Measurements from ENCODE around the gene RAD9B.
"Not testable (repeated sequence)": the region's sequence is repeated elsewhere in the genome, so short reads cannot be mapped to it uniquely, and the experiment has no call there.

Gene RAD9B

DNA sequence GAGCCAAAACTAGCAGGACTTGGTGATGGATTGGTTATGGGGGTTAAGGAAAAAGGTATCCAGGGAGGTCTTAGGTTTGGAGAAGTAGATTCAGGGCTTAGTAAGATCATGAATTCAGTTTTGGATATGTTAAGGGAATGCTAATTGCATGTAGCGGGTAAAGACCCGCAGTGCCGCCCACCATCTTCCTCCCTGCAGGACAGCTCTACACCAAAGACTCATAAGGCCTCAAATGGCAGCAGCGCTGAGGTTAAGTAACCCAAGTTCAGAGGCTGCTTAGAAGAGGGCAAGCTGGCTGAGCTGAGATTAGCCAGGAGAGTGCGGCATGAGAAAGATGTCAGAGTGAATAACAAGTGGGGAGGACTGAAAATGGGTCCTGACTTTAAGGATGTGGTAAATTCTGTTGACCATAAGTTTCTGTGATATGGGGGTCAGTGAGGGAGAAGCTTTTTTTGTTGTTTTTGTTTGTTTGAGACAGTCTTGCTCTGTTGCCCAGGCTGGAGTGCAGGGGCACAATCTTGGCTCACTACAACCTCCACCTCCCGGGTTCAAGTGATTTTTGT, 26.2 kb downstream of the RAD9B start:
- DNase-seq = no peak

GRCh38 chr12:110530511-110530910, 28.4 kb downstream of the RAD9B start:
- DNase-seq = no peak

DNA sequence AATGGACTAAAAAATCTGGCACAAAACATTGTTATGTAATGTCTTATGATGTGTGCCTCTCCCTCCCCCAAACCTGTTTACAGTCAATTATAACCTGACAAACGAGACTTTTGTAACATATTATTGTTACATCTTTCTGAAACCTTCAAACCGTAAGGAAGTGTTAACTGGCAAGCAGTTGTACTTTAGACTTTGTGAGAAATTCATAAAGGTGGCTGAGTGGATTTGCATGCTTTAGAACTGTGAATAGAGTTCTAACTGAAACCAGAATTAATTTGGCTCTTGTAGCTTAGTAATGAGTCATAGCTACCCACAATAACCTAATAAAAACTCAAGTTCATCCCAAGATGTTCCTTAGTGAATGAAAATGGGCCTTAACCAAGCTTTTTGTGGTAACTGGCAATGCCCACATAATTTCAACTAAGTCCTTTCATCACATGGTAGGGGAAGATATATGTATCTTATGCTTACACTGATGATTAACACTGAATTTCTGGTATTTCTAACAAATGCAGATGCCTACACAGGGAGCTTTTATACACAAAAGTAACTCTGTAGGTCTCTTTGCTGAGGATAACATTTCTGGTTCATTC, 29.7 kb downstream of the RAD9B start:
- no peak for DNase-seq

DNA sequence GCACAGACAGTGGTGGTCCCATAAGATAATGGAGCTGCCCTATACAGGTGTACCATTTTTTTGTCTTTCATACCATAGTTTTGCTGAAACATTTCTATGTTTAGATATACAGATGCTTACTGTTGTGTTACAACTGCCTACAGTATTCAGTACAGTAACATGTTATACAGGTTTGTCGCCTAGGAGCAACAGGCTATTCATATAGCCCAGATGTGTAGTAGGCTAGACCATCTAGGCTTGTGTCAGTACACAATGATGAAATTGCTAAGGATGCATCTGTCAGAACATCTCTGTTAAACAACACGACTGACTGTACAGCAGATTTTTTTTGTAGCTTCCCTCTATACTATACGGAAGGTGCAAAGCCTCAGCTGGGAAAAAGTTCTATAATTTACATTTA, 30.5 kb downstream of the RAD9B start:
- no peak for DNase-seq

GRCh38 chr12:110533607-110534006, 31.5 kb downstream of the RAD9B start:
- no peak for DNase-seq

DNA sequence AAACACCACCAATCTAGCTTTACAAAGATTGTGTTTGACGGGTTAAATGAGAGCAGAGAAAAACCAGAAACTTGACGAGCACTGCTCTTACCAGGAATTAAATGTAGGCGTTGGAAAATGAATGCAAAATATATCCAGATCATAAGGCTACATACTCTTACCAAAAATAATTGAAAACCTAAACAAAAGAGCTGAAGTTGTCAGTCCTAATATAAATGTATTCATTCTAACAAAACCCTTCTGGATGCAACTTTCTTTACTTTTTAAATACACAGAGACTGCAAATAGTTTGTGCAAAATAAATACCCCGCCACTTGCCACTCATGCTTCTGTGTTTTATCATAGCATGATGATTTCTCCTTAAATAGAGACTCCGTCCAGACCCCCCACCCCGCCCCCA, 32.7 kb downstream of the RAD9B start:
- DNase-seq = no peak

DNA sequence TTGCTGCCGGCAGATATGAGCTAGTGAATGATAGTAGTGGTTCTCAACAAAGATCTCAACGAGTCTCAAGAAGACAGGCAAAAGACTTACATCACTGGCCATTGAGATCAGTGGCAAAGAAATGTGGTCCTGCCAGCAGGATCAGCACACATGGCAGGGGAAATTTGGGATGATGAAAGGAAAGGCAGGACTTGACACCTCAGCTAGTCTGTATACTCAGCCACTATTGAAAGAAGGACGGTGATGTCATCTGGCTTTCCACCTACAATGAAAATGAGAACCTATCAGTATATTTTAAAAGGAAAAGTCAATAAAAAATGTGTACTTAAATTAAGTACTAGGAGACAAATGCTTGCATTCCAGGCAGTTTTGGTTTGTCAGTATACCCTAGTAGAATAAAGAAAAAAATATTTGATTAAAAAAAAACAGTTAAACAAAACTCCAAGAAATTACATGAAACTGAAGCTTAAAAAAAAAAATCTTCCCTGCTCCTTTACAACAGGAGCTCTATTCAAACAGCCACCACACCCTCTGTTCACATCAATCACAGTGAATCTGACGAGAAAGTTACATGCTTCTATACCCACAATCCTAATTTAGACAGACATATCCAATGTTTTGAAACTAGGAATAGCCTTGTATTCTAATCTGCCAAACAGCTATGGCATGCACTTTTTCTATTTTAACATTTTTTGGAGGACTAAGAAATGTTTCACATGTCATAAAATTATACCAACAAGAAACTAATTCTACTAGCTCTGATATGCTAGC, 34.9 kb downstream of the RAD9B start:
- DNase-seq = no peak

- no peak for DNase-seq
These were observed 35.7 kb downstream of the RAD9B start for GRCh38 chr12:110537605-110538409.

GRCh38 chr12:110538869-110539622, 36.9 kb downstream of the RAD9B start:
- DNase-seq = no peak

- no peak for DNase-seq
These were observed 37.9 kb downstream of the RAD9B start for GRCh38 chr12:110540048-110540447.

DNA sequence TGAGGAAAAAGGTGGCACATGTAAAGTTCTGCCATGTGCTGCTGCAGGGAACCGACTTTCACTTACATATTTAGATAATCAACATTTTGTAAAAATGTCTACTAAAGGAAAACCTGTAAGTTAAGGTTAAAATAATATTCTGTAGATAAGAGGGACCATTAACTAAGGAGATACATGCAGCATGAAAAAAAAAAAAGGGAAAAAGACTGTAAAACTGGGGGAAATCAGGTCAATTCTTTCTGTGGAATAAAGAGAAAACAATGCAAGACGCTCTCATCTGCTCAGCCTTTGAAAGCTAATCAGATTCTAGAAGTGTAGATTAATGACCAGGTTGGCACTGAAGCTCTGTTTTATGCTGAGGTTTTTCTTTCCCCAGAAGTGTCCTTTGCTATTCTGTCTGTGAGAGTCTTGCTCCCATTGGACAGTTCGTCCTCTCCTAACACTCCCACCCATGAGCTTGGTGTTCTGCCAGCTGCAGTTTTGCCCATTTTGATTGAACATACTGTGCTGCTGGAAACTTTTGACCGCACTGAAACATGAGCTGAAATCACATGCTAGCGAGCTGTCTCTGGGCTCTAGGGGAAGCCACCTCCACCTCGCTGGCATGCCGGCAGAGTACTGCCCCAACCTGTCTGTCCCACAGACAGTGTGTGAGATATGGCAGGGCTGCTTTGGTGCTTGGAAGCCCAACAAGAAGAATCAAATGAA, 41.3 kb downstream of the RAD9B start:
- peak; percentile 81 for DNase-seq

DNA sequence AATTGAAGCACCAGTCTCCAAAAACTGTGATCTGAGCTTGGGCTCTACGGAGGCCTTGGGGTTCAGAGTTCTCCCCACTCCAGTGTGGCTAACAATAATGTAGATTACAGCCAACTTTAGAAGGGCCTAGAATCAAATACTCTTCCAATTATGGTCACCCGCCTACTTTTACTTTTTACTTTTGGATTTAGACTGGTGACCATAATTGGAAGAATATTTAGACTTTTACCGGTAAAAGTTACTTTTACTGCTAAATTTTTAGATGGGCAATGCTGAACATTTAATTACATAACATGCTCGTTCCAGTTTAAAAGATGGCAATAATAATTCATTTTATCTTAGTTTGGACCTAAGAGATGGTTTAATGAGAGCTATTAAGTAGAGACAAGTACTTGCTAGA, 41.8 kb downstream of the RAD9B start:
- no peak for DNase-seq

- not testable (repeated sequence) for DNase-seq
These were observed 43.1 kb downstream of the RAD9B start for GRCh38 chr12:110545259-110545658.

GRCh38 chr12:110545812-110546211, 43.7 kb downstream of the RAD9B start:
- DNase-seq = no peak

DNA sequence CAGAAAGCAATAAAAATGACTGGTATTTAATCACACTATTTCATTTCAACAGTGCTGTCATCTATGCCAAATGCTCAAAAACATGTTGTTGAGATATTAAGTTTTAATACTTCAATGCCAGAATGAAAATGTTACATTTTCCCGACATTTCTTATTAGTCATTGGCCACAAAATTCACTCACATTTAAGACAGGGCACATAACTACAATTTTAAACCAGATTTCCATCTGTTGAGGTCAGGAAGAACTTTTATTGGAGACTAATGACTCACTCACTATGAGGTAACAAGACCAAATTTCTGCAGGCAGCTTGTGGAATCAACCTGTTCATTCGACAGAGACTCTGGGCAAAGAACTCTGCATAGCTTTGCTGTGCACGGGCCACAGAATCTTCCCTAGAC, 44.2 kb downstream of the RAD9B start:
- no peak for DNase-seq

DNA sequence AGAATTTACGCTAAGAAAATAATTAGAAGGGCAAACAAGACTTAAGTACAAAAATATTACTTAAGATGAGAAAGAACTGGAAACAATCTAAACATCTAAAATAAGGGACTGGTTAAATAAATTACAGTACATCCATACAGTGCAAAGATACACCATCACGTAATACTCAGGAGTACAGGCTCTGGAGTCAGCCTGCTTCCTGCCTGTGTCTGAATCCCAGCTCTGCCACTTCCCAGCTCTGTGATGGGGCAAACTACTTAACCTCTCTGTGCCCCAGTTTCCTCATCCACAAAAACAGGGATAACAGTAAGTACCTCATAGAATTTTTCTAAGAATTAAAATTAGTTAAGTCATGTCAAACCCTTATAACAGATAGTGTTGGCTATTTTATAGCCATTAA, 45.0 kb downstream of the RAD9B start:
- no peak for DNase-seq

DNA sequence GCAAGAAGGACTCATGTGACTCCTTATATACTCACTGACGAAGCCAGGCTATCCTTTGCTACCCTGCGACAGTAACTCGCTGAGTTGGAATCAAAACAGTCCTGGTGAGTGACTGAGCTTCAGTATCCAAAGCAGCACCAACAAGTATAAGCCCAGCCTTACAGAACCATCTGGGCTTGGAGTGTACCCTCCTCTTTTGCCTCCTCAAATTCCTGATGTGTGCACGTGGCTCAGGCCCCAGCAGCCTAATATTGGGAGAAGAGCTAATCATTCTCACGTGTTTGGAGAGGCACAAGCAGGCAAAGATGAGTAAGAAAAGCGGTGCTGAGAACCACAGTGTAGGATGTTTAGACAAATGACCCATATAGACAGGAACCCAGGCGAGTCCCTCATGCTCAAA, 46.5 kb downstream of the RAD9B start:
- DNase-seq = no peak

GRCh38 chr12:110549716-110550115, 47.6 kb downstream of the RAD9B start:
- no peak for DNase-seq

DNA sequence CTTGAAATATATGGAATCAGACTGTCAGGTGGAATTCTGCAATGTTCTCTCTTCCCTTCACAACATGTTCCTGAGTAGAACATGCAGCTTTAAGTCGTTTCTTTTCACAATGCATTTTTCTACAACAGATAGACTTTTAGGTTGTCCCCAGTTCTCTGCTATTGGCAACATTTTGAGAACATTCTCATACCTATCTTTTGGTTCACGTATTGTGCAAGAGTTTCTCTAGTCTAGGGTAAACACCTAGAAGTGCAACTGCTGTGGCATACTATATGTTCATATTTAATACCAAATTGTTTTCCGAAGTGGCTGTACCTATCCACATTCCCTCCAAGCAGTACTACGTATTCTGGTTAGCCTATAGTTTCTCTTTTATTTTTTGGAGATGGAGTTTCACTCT, 48.9 kb downstream of the RAD9B start:
- DNase-seq = no peak
